ENCODE measurements around the gene UTS2. TPM values are rescaled to one million over a fixed set of nuclear protein-coding genes. Genes with fewer than 3 reads are reported as not detected.

Gene UTS2, protein sequence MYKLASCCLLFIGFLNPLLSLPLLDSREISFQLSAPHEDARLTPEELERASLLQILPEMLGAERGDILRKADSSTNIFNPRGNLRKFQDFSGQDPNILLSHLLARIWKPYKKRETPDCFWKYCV
- total RNA-seq, result 0.95 TPM in 1 of 2 replicates, not detected in the other

DNA sequence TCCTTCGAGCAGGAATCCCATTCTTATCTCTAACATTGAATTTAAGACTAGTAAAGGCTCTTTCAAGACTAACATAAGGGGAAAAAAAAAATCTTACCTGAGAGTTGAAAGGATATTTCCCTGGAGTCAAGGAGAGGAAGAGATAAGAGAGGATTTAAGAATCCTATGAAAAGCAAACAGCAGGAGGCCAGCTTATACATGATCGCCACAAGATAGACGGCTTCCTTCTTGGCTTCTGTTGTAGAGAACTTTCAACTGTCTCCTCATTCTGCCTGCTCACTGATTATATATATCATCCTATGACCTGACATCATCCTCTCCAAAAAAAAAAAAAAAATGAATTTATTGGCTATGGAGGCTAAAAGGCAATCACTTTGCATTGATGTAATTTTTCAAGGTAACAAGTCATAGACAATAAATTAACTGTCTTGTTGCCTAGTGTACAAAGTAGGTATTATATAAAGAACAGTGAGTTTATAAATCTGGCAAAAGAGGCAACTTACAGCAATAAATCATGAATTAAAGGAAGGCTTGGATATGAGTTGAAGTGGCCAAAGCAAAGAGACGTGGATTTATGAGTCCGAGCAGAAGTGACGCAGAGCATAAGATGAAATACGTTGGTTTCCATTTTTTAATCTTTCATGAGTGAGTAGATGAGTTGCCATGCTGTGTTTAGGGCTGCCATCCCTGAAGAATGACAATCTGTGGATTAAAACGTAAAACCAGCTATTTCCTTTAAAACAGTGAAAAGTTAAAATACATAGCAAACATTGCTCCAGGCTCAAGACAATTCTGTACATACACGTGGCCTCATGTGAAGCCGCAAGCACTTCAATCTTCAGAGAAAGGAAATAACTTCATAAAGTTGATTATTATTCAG, at the start of gene UTS2:
TSS of gene UTS2 (minus strand) at position 262 of the 880 bp plus-strand sequence. CDS start at position 200, 62 bp downstream.

Other genes with a start within 250 kb of the UTS2 start
- gene VAMP3, start 81.8 kb downstream of the UTS2 start, total RNA-seq, result 58.6 and 76.8 TPM in 2 replicates
- 7.0 and 7.6 TPM in 2 replicates for gene PER3, start 68.8 kb downstream of the UTS2 start, total RNA-seq
- under 0.01 TPM in 1 of 2 replicates, not detected in the other for gene TNFRSF9, start 87.8 kb upstream of the UTS2 start, total RNA-seq
- gene PARK7, start 108.6 kb upstream of the UTS2 start, total RNA-seq, result 336 and 363 TPM in 2 replicates
- 12.8 and 13.2 TPM in 2 replicates for gene ERRFI1, start 173.2 kb upstream of the UTS2 start, total RNA-seq